SU-DHL-6 (cell line): ENCODE results near the gene NPHP4.

Source experiments
- H2AFZ ChIP-seq: fragments of 200-600 bp; sonication (generic); 2 replicates; pipeline ENCODE4 v1.6.1; 2014; ENCODE audit warnings: low read depth, mild to moderate bottlenecking, moderate library complexity, mixed read lengths, antibody characterized with exemption, low read length; ENCODE audit not compliant: severe bottlenecking
- H3F3A ChIP-seq: fragments of 200-600 bp; shearing (Covaris generic); 2 replicates; pipeline ENCODE4 v1.6.0; 2016; ENCODE audit warnings: antibody characterized with exemption, mild to moderate bottlenecking; ENCODE audit not compliant: insufficient read depth
- H3K27ac ChIP-seq: fragments of 200-600 bp; sonication (generic); 2 replicates; pipeline ENCODE4 v1.5.1; 2016; ENCODE audit warnings: low read depth, mild to moderate bottlenecking, low read length, moderate library complexity, mixed read lengths
- H3K27me3 ChIP-seq: fragments of 200-600 bp; sonication (generic), shearing (Covaris generic); 2 replicates; pipeline ENCODE4 v1.6.0; 2014; ENCODE audit warnings: mild to moderate bottlenecking, low read length
- H3K36me3 ChIP-seq: fragments of 200-600 bp; sonication (generic); 2 replicates; pipeline ENCODE4 v1.6.1; 2014; ENCODE audit warnings: mild to moderate bottlenecking, low read length, mixed read lengths
- H3K4me2 ChIP-seq: fragments of 300-600, 200-600 bp; shearing (Covaris generic), sonication (generic); 2 replicates; pipeline ENCODE4 v1.6.0; 2014; ENCODE audit warnings: low read length, low read depth, mild to moderate bottlenecking; ENCODE audit not compliant: poor library complexity, severe bottlenecking
- H3K4me3 ChIP-seq: fragments of 200-600 bp; sonication (generic); 2 replicates; pipeline ENCODE4 v1.5.1; 2014; ENCODE audit warnings: antibody characterized with exemption, low read length, mild to moderate bottlenecking, mixed read lengths; ENCODE audit not compliant: insufficient read depth, poor library complexity, severe bottlenecking
- H3K79me2 ChIP-seq: fragments of 200-600 bp; sonication (generic); 2 replicates; pipeline ENCODE4 v1.6.1; 2014; ENCODE audit warnings: mild to moderate bottlenecking, low read length, moderate library complexity; ENCODE audit not compliant: insufficient read depth
- H3K9ac ChIP-seq: fragments of 200-600 bp; sonication (generic); 2 replicates; pipeline ENCODE4 v1.7.0; 2014; ENCODE audit warnings: mild to moderate bottlenecking, low read length
- H3K9me2 ChIP-seq: fragments of 200-600 bp; sonication (generic); replicated peaks from 2 replicates; pipeline ENCODE4 v1.6.1; 2014; ENCODE audit warnings: low read length; ENCODE audit not compliant: insufficient read depth
- H3K9me3 ChIP-seq: fragments of 200-600 bp; sonication (generic); 2 replicates; pipeline ENCODE4 v1.6.1; 2014; ENCODE audit warnings: low read length, mixed read lengths; ENCODE audit not compliant: insufficient read depth
- H4K20me1 ChIP-seq: fragments of 200-600 bp; sonication (generic); 2 replicates; pipeline ENCODE4 v1.6.1; 2014; ENCODE audit warnings: low read depth, mild to moderate bottlenecking, antibody characterized with exemption, low read length, moderate library complexity, mixed read lengths
- EZH2phosphoT487 ChIP-seq: fragments of 200-600 bp; sonication (generic), shearing (Covaris generic); conservative IDR thresholded peaks from 2 replicates; pipeline ENCODE4 v1.6.1; 2018; ENCODE audit warnings: mild to moderate bottlenecking, antibody characterized with exemption, low read length, moderate library complexity, mixed read lengths
- TF ChIP-seq, protein P1 (sequence below): fragments of 200-600 bp; sonication (generic); IDR thresholded peaks from one replicate; pipeline ENCODE4 v1.5.1; 2017; ENCODE audit warnings: antibody characterized with exemption, mild to moderate bottlenecking, low read length, moderate library complexity; ENCODE audit not compliant: insufficient read depth, poor library complexity, severe bottlenecking

Gene NPHP4

GRCh38 chr1:5995871-5996630, 3.8 kb upstream of the NPHP4 start:
- Histone ChIP-seq H3F3A (no peaks in the 10 kb centered on the region), H3K27me3 (no peaks in the 10 kb centered on the region), H4K20me1 (no peaks in the 10 kb centered on the region), H3K9me2 (no peaks in the 10 kb centered on the region), H3K4me2 (no peak overlapping the region), H3K27ac (no peak overlapping the region), H3K9ac (no peak overlapping the region), H3K36me3 (no peaks in the 10 kb centered on the region), H3K9me3 (no peaks in the 10 kb centered on the region), H3K4me3 (no peak overlapping the region), H3K79me2 (no peaks in the 10 kb centered on the region), H2AFZ (no peak overlapping the region)
- no peak for TF ChIP-seq EZH2phosphoT487
- TF ChIP-seq, protein P1, sequence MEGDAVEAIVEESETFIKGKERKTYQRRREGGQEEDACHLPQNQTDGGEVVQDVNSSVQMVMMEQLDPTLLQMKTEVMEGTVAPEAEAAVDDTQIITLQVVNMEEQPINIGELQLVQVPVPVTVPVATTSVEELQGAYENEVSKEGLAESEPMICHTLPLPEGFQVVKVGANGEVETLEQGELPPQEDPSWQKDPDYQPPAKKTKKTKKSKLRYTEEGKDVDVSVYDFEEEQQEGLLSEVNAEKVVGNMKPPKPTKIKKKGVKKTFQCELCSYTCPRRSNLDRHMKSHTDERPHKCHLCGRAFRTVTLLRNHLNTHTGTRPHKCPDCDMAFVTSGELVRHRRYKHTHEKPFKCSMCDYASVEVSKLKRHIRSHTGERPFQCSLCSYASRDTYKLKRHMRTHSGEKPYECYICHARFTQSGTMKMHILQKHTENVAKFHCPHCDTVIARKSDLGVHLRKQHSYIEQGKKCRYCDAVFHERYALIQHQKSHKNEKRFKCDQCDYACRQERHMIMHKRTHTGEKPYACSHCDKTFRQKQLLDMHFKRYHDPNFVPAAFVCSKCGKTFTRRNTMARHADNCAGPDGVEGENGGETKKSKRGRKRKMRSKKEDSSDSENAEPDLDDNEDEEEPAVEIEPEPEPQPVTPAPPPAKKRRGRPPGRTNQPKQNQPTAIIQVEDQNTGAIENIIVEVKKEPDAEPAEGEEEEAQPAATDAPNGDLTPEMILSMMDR = no peak

- no peaks in the 10 kb centered on the region for H3K36me3 ChIP-seq
- no peak overlapping the region for H3K4me2 ChIP-seq
- H3K9ac ChIP-seq = no peak overlapping the region
- TF ChIP-seq, protein P1 = no peak
- TF ChIP-seq EZH2phosphoT487 = no peak
- H3K9me3 ChIP-seq = no peaks in the 10 kb centered on the region
- H3F3A ChIP-seq = no peaks in the 10 kb centered on the region
- H4K20me1 ChIP-seq = no peaks in the 10 kb centered on the region
- H3K27me3 ChIP-seq = no peaks in the 10 kb centered on the region
- no peak overlapping the region for H2AFZ ChIP-seq
- H3K4me3 ChIP-seq = no peak overlapping the region
- no peaks in the 10 kb centered on the region for H3K79me2 ChIP-seq
- H3K9me2 ChIP-seq = no peaks in the 10 kb centered on the region
- no peak overlapping the region for H3K27ac ChIP-seq
These were observed 2.7 kb upstream of the NPHP4 start for GRCh38 chr1:5994713-5995621.

- Histone ChIP-seq H3K4me2 (peak overlapping the region; percentile 79), H3K4me3 (peak overlapping the region; percentile 78), H3K27ac (0 out of 2 replicates have a peak overlapping the region, but pooled peaks have one; percentile 15), H3K9me2 (no peaks in the 10 kb centered on the region), H3K9ac (peak overlapping the region; percentile 74), H2AFZ (no peak overlapping the region), H3K27me3 (no peaks in the 10 kb centered on the region), H3F3A (no peaks in the 10 kb centered on the region), H3K9me3 (no peaks in the 10 kb centered on the region), H3K79me2 (no peaks in the 10 kb centered on the region), H3K36me3 (no peaks in the 10 kb centered on the region), H4K20me1 (no peaks in the 10 kb centered on the region)
- TF ChIP-seq, protein P1 = no peak
- TF ChIP-seq EZH2phosphoT487 = no peak
These were observed 1.6 kb upstream of the NPHP4 start for GRCh38 chr1:5993556-5994491.
